CD4-positive, alpha-beta T cell treated with Interleukin-21 for 1 hour (primary cell): ENCODE results near the gene ATP8B4.

Experiments
- DNase-seq: peaks from one replicate; pipeline ENCODE4 v3.0.0-alpha.2; 2020

The ATP8B4 gene

GRCh38 chr15:50059883-50060282, 59.1 kb downstream of the ATP8B4 start:
- no peak for DNase-seq

- no peak for DNase-seq
Observed at GRCh38 chr15:50059203-50059772, 59.7 kb downstream of the ATP8B4 start.

- no peak for DNase-seq
Observed at GRCh38 chr15:50057905-50058639, 61.0 kb downstream of the ATP8B4 start.

GRCh38 chr15:50057196-50057595, 61.8 kb downstream of the ATP8B4 start:
- DNase-seq, result no peak

- no peak for DNase-seq
Observed at GRCh38 chr15:50055750-50056157, 63.3 kb downstream of the ATP8B4 start.

- DNase-seq, result no peak
Observed at GRCh38 chr15:50055332-50055731, 63.7 kb downstream of the ATP8B4 start.

- no peak for DNase-seq
Observed at GRCh38 chr15:50053055-50053856, 65.8 kb downstream of the ATP8B4 start.

- DNase-seq, result peak; percentile 29
Observed at GRCh38 chr15:50051811-50052419, 67.1 kb downstream of the ATP8B4 start.

GRCh38 chr15:50050986-50051743, 67.9 kb downstream of the ATP8B4 start:
- no peak for DNase-seq

GRCh38 chr15:50049871-50050270, 69.2 kb downstream of the ATP8B4 start:
- no peak for DNase-seq

GRCh38 chr15:50046867-50047266, 72.2 kb downstream of the ATP8B4 start:
- DNase-seq, result no peak

GRCh38 chr15:50046159-50046558, 72.9 kb downstream of the ATP8B4 start:
- no peak for DNase-seq

GRCh38 chr15:50044904-50045303, 74.1 kb downstream of the ATP8B4 start:
- DNase-seq, result no peak

- DNase-seq, result no peak
Observed at GRCh38 chr15:50044406-50044805, 74.6 kb downstream of the ATP8B4 start.

- no peak for DNase-seq
Observed at GRCh38 chr15:50042775-50043174, 76.3 kb downstream of the ATP8B4 start.

- DNase-seq, result no peak
Observed at GRCh38 chr15:50030456-50030855, 88.6 kb downstream of the ATP8B4 start.

GRCh38 chr15:50028326-50028725, 90.7 kb downstream of the ATP8B4 start:
- no peak for DNase-seq

- no peak for DNase-seq
Observed at GRCh38 chr15:50024281-50024680, 94.8 kb downstream of the ATP8B4 start.

GRCh38 chr15:50018491-50018890, 100.5 kb downstream of the ATP8B4 start:
- no peak for DNase-seq

GRCh38 chr15:50017522-50017921, 101.5 kb downstream of the ATP8B4 start:
- DNase-seq, result no peak

- DNase-seq, result no peak
Observed at GRCh38 chr15:50016951-50017350, 102.1 kb downstream of the ATP8B4 start.

- no peak for DNase-seq
Observed at GRCh38 chr15:50012790-50013189, 106.2 kb downstream of the ATP8B4 start.

- no peak for DNase-seq
Observed at GRCh38 chr15:50009634-50010033, 109.4 kb downstream of the ATP8B4 start.
